ENCODE results near the gene CTNNA3.

Gene CTNNA3

DNA sequence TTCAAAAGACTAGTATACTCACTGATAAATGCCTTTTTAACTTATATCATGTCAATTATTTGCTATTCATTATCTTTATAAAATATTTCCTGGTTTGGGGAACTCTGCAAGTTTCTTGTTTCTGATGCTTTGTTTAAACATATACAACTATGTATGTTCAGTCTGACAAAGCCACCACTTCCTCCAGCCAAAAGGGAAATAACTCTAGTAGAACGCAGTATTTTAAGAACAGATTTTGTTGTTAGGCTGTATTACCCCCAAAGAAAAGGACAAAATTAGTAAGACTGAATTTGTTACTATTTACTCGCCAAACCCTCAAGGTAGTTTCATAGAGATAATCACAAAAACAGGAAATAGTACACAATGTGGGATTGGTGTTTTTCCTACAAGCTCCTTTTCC lies 691.3 kb downstream of the CTNNA3 start:
- H3K4me2 ChIP-seq (ENCODE audit: low read depth, low read length, poor library complexity, severe bottlenecking) = no peak overlapping the region
- no peaks in the 10 kb centered on the region for H3F3A ChIP-seq (ENCODE audit: insufficient read depth)
- no peaks in the 10 kb centered on the region for H3K79me2 ChIP-seq (ENCODE audit: insufficient read depth, low read length)
- H3K9me3 ChIP-seq (ENCODE audit: insufficient read depth, low read length) = no peaks in the 10 kb centered on the region
- H3K27me3 ChIP-seq (ENCODE audit: low read length) = no peaks in the 10 kb centered on the region; the same call in 1 of the 2 replicates
- TF ChIP-seq CTCF (IDR thresholded peaks at IDR 0.05; ENCODE audit: insufficient read depth, low read length, poor library complexity, severe bottlenecking) = no peak
- H3K9me2 ChIP-seq (replicated peaks; ENCODE audit: insufficient read depth, low read length) = no peaks in the 10 kb centered on the region
- H3K4me3 ChIP-seq (ENCODE audit: insufficient read depth, low read length, poor library complexity, severe bottlenecking) = no peak overlapping the region
- H3K9ac ChIP-seq (ENCODE audit: low read length) = no peak overlapping the region
- H4K20me1 ChIP-seq (ENCODE audit: low read depth, low read length) = no peaks in the 10 kb centered on the region
- no peak overlapping the region for H2AFZ ChIP-seq (ENCODE audit: low read depth, low read length, severe bottlenecking)
- no peaks in the 10 kb centered on the region for H3K36me3 ChIP-seq (ENCODE audit: low read length)
- no peak overlapping the region for H3K27ac ChIP-seq (ENCODE audit: low read depth, low read length)

- Histone ChIP-seq H3K27me3 (ENCODE audit: low read length) (no peaks in the 10 kb centered on the region), H3K36me3 (ENCODE audit: low read length) (no peaks in the 10 kb centered on the region), H3K4me3 (ENCODE audit: insufficient read depth, low read length, poor library complexity, severe bottlenecking) (no peak overlapping the region), H3K4me2 (ENCODE audit: low read depth, low read length, poor library complexity, severe bottlenecking) (no peak overlapping the region), H4K20me1 (ENCODE audit: low read depth, low read length) (no peaks in the 10 kb centered on the region), H3F3A (ENCODE audit: insufficient read depth) (no peaks in the 10 kb centered on the region), H3K27ac (ENCODE audit: low read depth, low read length) (no peak overlapping the region), H2AFZ (ENCODE audit: low read depth, low read length, severe bottlenecking) (no peak overlapping the region), H3K9me2 (replicated peaks; ENCODE audit: insufficient read depth, low read length) (no peaks in the 10 kb centered on the region), H3K79me2 (ENCODE audit: insufficient read depth, low read length) (no peaks in the 10 kb centered on the region), H3K9ac (ENCODE audit: low read length) (no peak overlapping the region), H3K9me3 (ENCODE audit: insufficient read depth, low read length) (no peaks in the 10 kb centered on the region)
- TF ChIP-seq CTCF (IDR thresholded peaks at IDR 0.05; ENCODE audit: insufficient read depth, low read length, poor library complexity, severe bottlenecking) (no peak), EZH2phosphoT487 (conservative IDR thresholded peaks at IDR 0.05; ENCODE audit: low read length) (no peak)
These were observed 696.0 kb downstream of the CTNNA3 start for GRCh38 chr10:66999762-67000545.

DNA sequence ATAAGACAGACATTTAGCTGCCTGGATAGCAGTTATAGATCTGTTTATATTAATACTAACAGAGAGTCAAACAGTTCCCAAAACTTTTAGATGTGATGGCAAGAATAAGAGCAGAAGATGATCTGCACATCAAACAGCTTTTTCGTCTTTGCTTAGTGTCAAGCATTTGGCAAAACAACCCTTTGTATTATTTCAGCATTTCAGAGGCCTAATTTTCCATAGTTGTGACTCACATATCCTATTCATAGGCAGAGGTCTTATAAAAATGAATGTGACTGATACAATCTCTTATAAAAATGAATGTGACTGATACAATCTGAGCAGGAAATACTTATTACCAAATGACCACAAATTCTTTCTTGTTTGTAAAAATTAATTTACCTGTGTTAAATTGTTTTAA lies 699.0 kb downstream of the CTNNA3 start:
- no peak for TF ChIP-seq CTCF (IDR thresholded peaks at IDR 0.05; ENCODE audit: insufficient read depth, low read length, poor library complexity, severe bottlenecking)
- TF ChIP-seq EZH2phosphoT487 (conservative IDR thresholded peaks at IDR 0.05; ENCODE audit: low read length) = no peak
- Histone ChIP-seq H3K36me3 (ENCODE audit: low read length) (no peaks in the 10 kb centered on the region), H2AFZ (ENCODE audit: low read depth, low read length, severe bottlenecking) (no peak overlapping the region)

More for the DNA sequence above, 699.0 kb downstream of the CTNNA3 start:
- Histone ChIP-seq H4K20me1 (ENCODE audit: low read depth, low read length) (no peaks in the 10 kb centered on the region), H3K9me2 (replicated peaks; ENCODE audit: insufficient read depth, low read length) (no peaks in the 10 kb centered on the region), H3K4me3 (ENCODE audit: insufficient read depth, low read length, poor library complexity, severe bottlenecking) (no peak overlapping the region), H3F3A (ENCODE audit: insufficient read depth) (no peaks in the 10 kb centered on the region), H3K9ac (ENCODE audit: low read length) (no peak overlapping the region), H3K27ac (ENCODE audit: low read depth, low read length) (no peak overlapping the region), H3K9me3 (ENCODE audit: insufficient read depth, low read length) (no peaks in the 10 kb centered on the region), H3K79me2 (ENCODE audit: insufficient read depth, low read length) (no peaks in the 10 kb centered on the region), H3K27me3 (ENCODE audit: low read length) (no peaks in the 10 kb centered on the region), H3K4me2 (ENCODE audit: low read depth, low read length, poor library complexity, severe bottlenecking) (no peak overlapping the region)
